ENCODE measurements around the gene NKAPL. TPM values are rescaled to one million over a fixed set of nuclear protein-coding genes. Genes with fewer than 3 reads are reported as not detected.

Gene NKAPL
- total and polyA plus RNA-seq, 2 of the 13 experiments (the other 11 are each of a cell fraction or from before 2014, with no cell fraction given): not detected

DNA sequence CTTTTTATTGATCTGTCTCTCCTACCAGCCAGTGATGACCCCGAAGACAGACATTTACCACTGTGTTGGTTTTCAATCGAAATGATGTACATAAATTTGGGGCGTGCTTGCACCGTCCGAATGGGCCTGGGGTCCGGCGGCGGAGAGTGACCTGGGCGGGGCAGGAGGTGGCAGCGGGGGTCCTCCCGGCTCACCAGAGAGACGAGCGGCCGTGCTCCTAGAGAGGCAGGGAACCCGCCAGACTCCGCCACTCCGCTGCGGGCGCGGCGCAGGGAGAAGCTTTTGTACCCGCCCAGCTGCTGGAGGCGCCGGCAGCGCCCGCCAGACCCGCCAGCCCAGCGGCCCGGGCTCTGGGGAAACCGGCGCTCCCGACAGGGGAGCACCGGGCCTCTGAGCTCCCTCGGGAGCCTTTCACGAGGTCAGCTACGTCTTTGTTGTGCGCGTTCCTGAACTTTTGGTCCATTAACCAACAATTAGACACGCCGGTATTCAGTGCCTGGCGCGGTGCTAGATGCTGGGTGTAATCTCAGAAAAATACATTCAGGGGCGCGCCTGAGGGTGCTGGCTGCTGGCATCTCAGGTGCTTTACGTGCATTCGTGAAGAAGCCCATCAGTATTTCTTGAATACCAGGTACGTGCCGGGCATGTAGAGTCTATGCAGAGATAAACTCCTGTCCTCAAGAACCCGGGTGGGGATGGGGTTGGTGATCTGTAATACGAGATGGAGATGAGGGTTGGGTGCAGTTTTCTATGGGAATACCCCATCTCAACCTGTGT lies 22.4 kb downstream of the NKAPL start, which contains the start of gene PGBD1 (continued):
- TF ChIP-seq ZNF225 (CRISPR knock-in tag; IDR thresholded peaks at IDR 0.05) (peak; percentile 36; the same call in 1 of the 2 replicates), ZBTB20 (CRISPR knock-in tag; IDR thresholded peaks at IDR 0.05; ENCODE audit: borderline replicate concordance, low read depth) (0 out of 2 replicates have a peak, but pooled peaks have one; percentile 22), HMG20A (CRISPR knock-in tag; IDR thresholded peaks at IDR 0.05; ENCODE audit: borderline replicate concordance) (peak; percentile 17; the same call in 1 of the 2 replicates), DR1 (CRISPR knock-in tag; IDR thresholded peaks at IDR 0.05) (no peak), CBX1 (IDR thresholded peaks at IDR 0.05; ENCODE audit: low read depth) (no peak), PHF5A (CRISPR knock-in tag; IDR thresholded peaks at IDR 0.05; ENCODE audit: low read depth, unreplicated experiment) (no peak), ZNF678 (CRISPR knock-in tag; IDR thresholded peaks at IDR 0.05) (no peak), SUZ12 (IDR thresholded peaks at IDR 0.05; ENCODE audit: low read depth, low read length) (no peak), SIN3A (IDR thresholded peaks at IDR 0.05; ENCODE audit: borderline replicate concordance, low read depth, low read length) (peak; percentile 83; the same call in 1 of the 2 replicates), ZNF773 (CRISPR knock-in tag; IDR thresholded peaks at IDR 0.05; ENCODE audit: borderline replicate concordance) (no peak), IRX3 (CRISPR knock-in tag; IDR thresholded peaks at IDR 0.05; ENCODE audit: borderline replicate concordance, low read depth) (no peak), ZNF598 (CRISPR knock-in tag; IDR thresholded peaks at IDR 0.05; ENCODE audit: borderline replicate concordance) (peak; percentile 92; the same call in 1 of the 2 replicates), TBX3 (IDR thresholded peaks at IDR 0.05; ENCODE audit: borderline replicate concordance) (no peak), ZBTB10 (CRISPR knock-in tag; IDR thresholded peaks at IDR 0.05; ENCODE audit: borderline replicate concordance) (0 out of 2 replicates have a peak, but pooled peaks have one; percentile 21), SNAPC2 (CRISPR knock-in tag; IDR thresholded peaks at IDR 0.05) (peak; percentile 64; the same call in 1 of the 2 replicates)
- TF ChIP-seq, protein P1, sequence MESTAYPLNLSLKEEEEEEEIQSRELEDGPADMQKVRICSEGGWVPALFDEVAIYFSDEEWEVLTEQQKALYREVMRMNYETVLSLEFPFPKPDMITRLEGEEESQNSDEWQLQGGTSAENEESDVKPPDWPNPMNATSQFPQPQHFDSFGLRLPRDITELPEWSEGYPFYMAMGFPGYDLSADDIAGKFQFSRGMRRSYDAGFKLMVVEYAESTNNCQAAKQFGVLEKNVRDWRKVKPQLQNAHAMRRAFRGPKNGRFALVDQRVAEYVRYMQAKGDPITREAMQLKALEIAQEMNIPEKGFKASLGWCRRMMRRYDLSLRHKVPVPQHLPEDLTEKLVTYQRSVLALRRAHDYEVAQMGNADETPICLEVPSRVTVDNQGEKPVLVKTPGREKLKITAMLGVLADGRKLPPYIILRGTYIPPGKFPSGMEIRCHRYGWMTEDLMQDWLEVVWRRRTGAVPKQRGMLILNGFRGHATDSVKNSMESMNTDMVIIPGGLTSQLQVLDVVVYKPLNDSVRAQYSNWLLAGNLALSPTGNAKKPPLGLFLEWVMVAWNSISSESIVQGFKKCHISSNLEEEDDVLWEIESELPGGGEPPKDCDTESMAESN (CRISPR knock-in tag; conservative IDR thresholded peaks at IDR 0.05): 0 out of 2 replicates have a peak, but pooled peaks have one; percentile 29
- TF ChIP-seq, protein P2, sequence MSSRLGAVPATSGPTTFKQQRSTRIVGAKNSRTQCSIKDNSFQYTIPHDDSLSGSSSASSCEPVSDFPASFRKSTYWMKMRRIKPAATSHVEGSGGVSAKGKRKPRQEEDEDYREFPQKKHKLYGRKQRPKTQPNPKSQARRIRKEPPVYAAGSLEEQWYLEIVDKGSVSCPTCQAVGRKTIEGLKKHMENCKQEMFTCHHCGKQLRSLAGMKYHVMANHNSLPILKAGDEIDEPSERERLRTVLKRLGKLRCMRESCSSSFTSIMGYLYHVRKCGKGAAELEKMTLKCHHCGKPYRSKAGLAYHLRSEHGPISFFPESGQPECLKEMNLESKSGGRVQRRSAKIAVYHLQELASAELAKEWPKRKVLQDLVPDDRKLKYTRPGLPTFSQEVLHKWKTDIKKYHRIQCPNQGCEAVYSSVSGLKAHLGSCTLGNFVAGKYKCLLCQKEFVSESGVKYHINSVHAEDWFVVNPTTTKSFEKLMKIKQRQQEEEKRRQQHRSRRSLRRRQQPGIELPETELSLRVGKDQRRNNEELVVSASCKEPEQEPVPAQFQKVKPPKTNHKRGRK (CRISPR knock-in tag; IDR thresholded peaks at IDR 0.05): no peak
- TF ChIP-seq, protein P3, sequence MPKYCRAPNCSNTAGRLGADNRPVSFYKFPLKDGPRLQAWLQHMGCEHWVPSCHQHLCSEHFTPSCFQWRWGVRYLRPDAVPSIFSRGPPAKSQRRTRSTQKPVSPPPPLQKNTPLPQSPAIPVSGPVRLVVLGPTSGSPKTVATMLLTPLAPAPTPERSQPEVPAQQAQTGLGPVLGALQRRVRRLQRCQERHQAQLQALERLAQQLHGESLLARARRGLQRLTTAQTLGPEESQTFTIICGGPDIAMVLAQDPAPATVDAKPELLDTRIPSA (CRISPR knock-in tag; IDR thresholded peaks at IDR 0.05; ENCODE audit: borderline replicate concordance): no peak
- TF ChIP-seq, protein P4, sequence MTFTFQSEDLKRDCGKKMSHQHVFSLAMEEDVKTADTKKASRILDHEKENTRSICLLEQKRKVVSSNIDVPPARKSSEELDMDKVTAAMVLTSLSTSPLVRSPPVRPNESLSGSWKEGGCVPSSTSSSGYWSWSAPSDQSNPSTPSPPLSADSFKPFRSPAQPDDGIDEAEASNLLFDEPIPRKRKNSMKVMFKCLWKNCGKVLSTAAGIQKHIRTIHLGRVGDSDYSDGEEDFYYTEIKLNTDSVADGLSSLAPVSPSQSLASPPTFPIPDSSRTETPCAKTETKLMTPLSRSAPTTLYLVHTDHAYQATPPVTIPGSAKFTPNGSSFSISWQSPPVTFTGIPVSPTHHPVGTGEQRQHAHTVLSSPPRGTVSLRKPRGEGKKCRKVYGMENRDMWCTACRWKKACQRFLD (CRISPR knock-in tag; IDR thresholded peaks at IDR 0.05; ENCODE audit: borderline replicate concordance): 0 out of 2 replicates have a peak, but pooled peaks have one; percentile 29
- TF ChIP-seq, protein P5, sequence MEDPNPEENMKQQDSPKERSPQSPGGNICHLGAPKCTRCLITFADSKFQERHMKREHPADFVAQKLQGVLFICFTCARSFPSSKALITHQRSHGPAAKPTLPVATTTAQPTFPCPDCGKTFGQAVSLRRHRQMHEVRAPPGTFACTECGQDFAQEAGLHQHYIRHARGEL (CRISPR knock-in tag; IDR thresholded peaks at IDR 0.05): no peak

Data from HepG2 (cell line).